ENCODE measurements around the gene PDGFA. TPM values are rescaled to one million over a fixed set of nuclear protein-coding genes. Genes with fewer than 3 reads are reported as not detected.

The PDGFA gene
- total RNA-seq, 1 experiment from 2014 or later: 35.8 TPM

DNA sequence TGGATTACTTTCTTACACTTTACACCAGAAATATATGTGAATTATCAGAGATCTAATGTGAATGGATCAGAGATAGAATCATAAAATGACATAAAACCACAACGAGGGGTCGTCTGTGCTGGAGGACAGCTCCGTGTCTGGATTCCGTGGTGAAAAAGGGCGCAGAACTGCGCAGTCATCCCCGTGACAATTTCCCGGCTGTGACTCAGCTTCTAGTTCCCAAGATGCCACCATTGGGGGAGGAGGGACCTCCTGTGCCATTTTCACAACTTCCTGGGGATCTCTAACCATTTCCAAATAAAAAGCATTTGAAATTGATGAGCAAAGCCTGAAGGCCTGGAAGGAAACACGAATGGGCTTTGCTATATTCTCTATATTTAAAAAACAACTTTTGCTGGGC, 72.1 kb downstream of the PDGFA start:
- H2AK5ac ChIP-seq (ENCODE audit: insufficient read length, low read length): no peak overlapping the region
- H3K23ac ChIP-seq (ENCODE audit: insufficient read length, low read depth, low read length): no peak overlapping the region
- H3K4me1 Mint-ChIP-seq: peaks cover 14 to 29% of the 10 kb centered on the region in 2 experiments
- H2AFZ ChIP-seq (ENCODE audit: low read length): no peak overlapping the region
- no peak overlapping the region for H2BK20ac ChIP-seq (ENCODE audit: low read depth, low read length, poor library complexity, severe bottlenecking)
- no peak overlapping the region for H3K4ac ChIP-seq (ENCODE audit: low read depth, low read length)
- no peak for DNase-seq
- no peaks in the 10 kb centered on the region for H3K79me2 ChIP-seq (ENCODE audit: insufficient read depth, low read length)
- no peak overlapping the region for H4K8ac ChIP-seq (replicated peaks; ENCODE audit: insufficient read length, low read depth, low read length)
- no peak overlapping the region for H3K14ac ChIP-seq (ENCODE audit: insufficient read depth, low read length)
- TF ChIP-seq, protein P1, sequence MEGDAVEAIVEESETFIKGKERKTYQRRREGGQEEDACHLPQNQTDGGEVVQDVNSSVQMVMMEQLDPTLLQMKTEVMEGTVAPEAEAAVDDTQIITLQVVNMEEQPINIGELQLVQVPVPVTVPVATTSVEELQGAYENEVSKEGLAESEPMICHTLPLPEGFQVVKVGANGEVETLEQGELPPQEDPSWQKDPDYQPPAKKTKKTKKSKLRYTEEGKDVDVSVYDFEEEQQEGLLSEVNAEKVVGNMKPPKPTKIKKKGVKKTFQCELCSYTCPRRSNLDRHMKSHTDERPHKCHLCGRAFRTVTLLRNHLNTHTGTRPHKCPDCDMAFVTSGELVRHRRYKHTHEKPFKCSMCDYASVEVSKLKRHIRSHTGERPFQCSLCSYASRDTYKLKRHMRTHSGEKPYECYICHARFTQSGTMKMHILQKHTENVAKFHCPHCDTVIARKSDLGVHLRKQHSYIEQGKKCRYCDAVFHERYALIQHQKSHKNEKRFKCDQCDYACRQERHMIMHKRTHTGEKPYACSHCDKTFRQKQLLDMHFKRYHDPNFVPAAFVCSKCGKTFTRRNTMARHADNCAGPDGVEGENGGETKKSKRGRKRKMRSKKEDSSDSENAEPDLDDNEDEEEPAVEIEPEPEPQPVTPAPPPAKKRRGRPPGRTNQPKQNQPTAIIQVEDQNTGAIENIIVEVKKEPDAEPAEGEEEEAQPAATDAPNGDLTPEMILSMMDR (conservative IDR thresholded peaks at IDR 0.05): no peak
- no peak overlapping the region for H2BK12ac ChIP-seq (ENCODE audit: insufficient read length, low read depth, low read length)
- no peak overlapping the region for H2BK120ac ChIP-seq (ENCODE audit: low read depth, low read length, poor library complexity, severe bottlenecking)
- H3K27me3 ChIP-seq (ENCODE audit: insufficient read depth, low read length): no peaks in the 10 kb centered on the region; the same call in 1 of the 2 replicates
- H3K56ac ChIP-seq (ENCODE audit: insufficient read length, low read depth, low read length): no peak overlapping the region
- no peak overlapping the region for H3T11ph ChIP-seq (ENCODE audit: low read length)
- no peaks in the 10 kb centered on the region for H3K79me1 ChIP-seq (ENCODE audit: insufficient read depth, low read depth, low read length, poor library complexity, severe bottlenecking)
- H3K9me3 Mint-ChIP-seq: no peaks in the 10 kb centered on the region
- no peaks in the 10 kb centered on the region for H3K9me3 ChIP-seq (ENCODE audit: control insufficient read depth, low read depth, low read length)
- no peak overlapping the region for H3K27ac Mint-ChIP-seq
- no peaks in the 10 kb centered on the region; the same call in 1 of the 2 replicates for H3K4me1 ChIP-seq (ENCODE audit: insufficient read depth, low read length)
- H4K91ac ChIP-seq (ENCODE audit: insufficient read length, low read depth, low read length): no peak overlapping the region
- H4K20me1 ChIP-seq (ENCODE audit: control insufficient read depth, insufficient read depth, insufficient read length): no peaks in the 10 kb centered on the region
- peaks cover 30% of the 10 kb centered on the region for H3K27me3 Mint-ChIP-seq (ENCODE audit: low read depth)
- no peak overlapping the region for H3K4me2 ChIP-seq (ENCODE audit: insufficient read depth, insufficient read length, low read length)
- WGBS (ENCODE audit: extremely low coverage, insufficient read length, low lambda C conversion rate): no CpG with 5 or more reads among the region's 9 CpGs
- H3K36me3 Mint-ChIP-seq (ENCODE audit: insufficient read depth in 1 of 3, low read depth in 3 of 3): no peaks in the 10 kb centered on the region
- H3K9ac ChIP-seq (ENCODE audit: extremely low read depth, insufficient read length, low read length): no peak overlapping the region
- no peaks in the 10 kb centered on the region for H3K23me2 ChIP-seq (ENCODE audit: insufficient read length, low read depth, low read length, poor library complexity, severe bottlenecking)
- H3K18ac ChIP-seq (ENCODE audit: insufficient read length, low read depth, low read length): no peak overlapping the region
- H2BK15ac ChIP-seq (ENCODE audit: low read depth, low read length): no peak overlapping the region
- H3K27ac ChIP-seq (ENCODE audit: insufficient read length, low read depth, low read length): no peak overlapping the region
- no peak overlapping the region for H2BK5ac ChIP-seq (ENCODE audit: insufficient read length, low read length)
- no peak overlapping the region for H4K5ac ChIP-seq (ENCODE audit: insufficient read length, low read depth, low read length)
- no peak overlapping the region for H3K4me3 Mint-ChIP-seq

Other genes starting within 250 kb of the PDGFA start
- not detected in 2 replicates for gene FOXL3, start 229.7 kb downstream of the PDGFA start, total RNA-seq (2021)
- 42.7 and 43.5 TPM in 2 replicates for gene DNAAF5, start 206.9 kb upstream of the PDGFA start, total RNA-seq (2021)
- gene PRKAR1B, start 207.4 kb upstream of the PDGFA start, total RNA-seq (2021): 43.3 and 44.2 TPM in 2 replicates

All from H9 (cell line).